RWPE2 (cell line): Measurements from ENCODE around the gene RAB44.

Experiments used
- ATAC-seq: fragments of 200-7000 bp; cut with Tn5 transposase; 3 replicates; pipeline ENCODE4 v1.9.1; 2021; ENCODE audit warnings: low read depth
- DNase-seq: peaks from one replicate; pipeline ENCODE4 v3.0.0-alpha.2; 2020; ENCODE audit warnings: low spot score
- H3K27ac ChIP-seq: fragments of 450-650 bp; 2 replicates; pipeline ENCODE4 v1.5.1; 2017; ENCODE audit warnings: mild to moderate bottlenecking; ENCODE audit not compliant: poor library complexity, severe bottlenecking
- H3K27me3 ChIP-seq: fragments of 250-450 bp; sonication (Bioruptor Pico); 2 replicates; pipeline ENCODE4 v1.5.1; 2021; ENCODE audit warnings: mild to moderate bottlenecking, moderate library complexity; ENCODE audit not compliant: insufficient read depth, poor library complexity, severe bottlenecking
- H3K36me3 ChIP-seq: fragments of 250-450 bp; sonication (Bioruptor Pico); 2 replicates; pipeline ENCODE4 v1.5.1; 2020; ENCODE audit warnings: low read depth, mild to moderate bottlenecking, moderate library complexity
- H3K4me1 ChIP-seq: fragments of 250-450 bp; sonication (Bioruptor Pico); 2 replicates; pipeline ENCODE4 v1.5.1; 2021; ENCODE audit warnings: mild to moderate bottlenecking, moderate library complexity; ENCODE audit not compliant: insufficient read depth, poor library complexity, severe bottlenecking
- H3K4me3 ChIP-seq: fragments of 250-450 bp; sonication (Bioruptor Pico); 2 replicates; pipeline ENCODE4 v1.5.1; 2021; ENCODE audit warnings: mild to moderate bottlenecking, moderate library complexity; ENCODE audit not compliant: severe bottlenecking
- H3K9me3 ChIP-seq: fragments of 250-450 bp; sonication (Bioruptor Pico); 2 replicates; pipeline ENCODE4 v1.5.1; 2021; ENCODE audit warnings: mild to moderate bottlenecking, moderate library complexity; ENCODE audit not compliant: severe bottlenecking
- CTCF ChIP-seq: fragments of 450-650 bp; IDR thresholded peaks from one replicate; pipeline ENCODE4 v1.5.1; 2017; ENCODE audit warnings: mild to moderate bottlenecking, moderate library complexity; ENCODE audit not compliant: poor library complexity, severe bottlenecking

RAB44 gene

GRCh38 chr6:36686668-36687513 is 10.7 kb upstream of the RAB44 start:
- Histone ChIP-seq H3K9me3 (no peaks in the 10 kb centered on the region), H3K27ac (peak overlapping the region; percentile 95), H3K4me1 (peaks cover 16% of the 10 kb centered on the region), H3K4me3 (no peak overlapping the region), H3K27me3 (no peaks in the 10 kb centered on the region), H3K36me3 (peaks cover 55% of the 10 kb centered on the region)
- no peak for ATAC-seq
- no peak for TF ChIP-seq CTCF
- no peak for DNase-seq

- TF ChIP-seq CTCF: no peak
- Histone ChIP-seq H3K9me3 (no peaks in the 10 kb centered on the region), H3K27me3 (no peaks in the 10 kb centered on the region), H3K4me3 (no peak overlapping the region), H3K4me1 (peaks cover 3% of the 10 kb centered on the region), H3K27ac (no peak overlapping the region), H3K36me3 (peaks cover 45% of the 10 kb centered on the region)
- no peak for DNase-seq
- ATAC-seq: peak; percentile 10; the same call in 2 of the 3 replicates
Measured at GRCh38 chr6:36688063-36688738, 9.4 kb upstream of the RAB44 start.

- Histone ChIP-seq H3K27me3 (no peaks in the 10 kb centered on the region), H3K4me1 (no peaks in the 10 kb centered on the region), H3K4me3 (no peak overlapping the region), H3K9me3 (no peaks in the 10 kb centered on the region), H3K27ac (no peak overlapping the region), H3K36me3 (peaks cover 40% of the 10 kb centered on the region)
- DNase-seq (no peak), ATAC-seq (peak; percentile 15; the same call in 1 of the 3 replicates)
- no peak for TF ChIP-seq CTCF
Measured at GRCh38 chr6:36688739-36689075, 8.9 kb upstream of the RAB44 start.

GRCh38 chr6:36691011-36691410 is 6.6 kb upstream of the RAB44 start:
- DNase-seq: no peak
- no peaks in the 10 kb centered on the region for H3K4me1 ChIP-seq
- no peak overlapping the region for H3K27ac ChIP-seq
- no peaks in the 10 kb centered on the region for H3K9me3 ChIP-seq
- no peak overlapping the region for H3K4me3 ChIP-seq
- H3K27me3 ChIP-seq: no peaks in the 10 kb centered on the region
- peaks cover 17% of the 10 kb centered on the region for H3K36me3 ChIP-seq
- TF ChIP-seq CTCF: no peak
- no peak for ATAC-seq

GRCh38 chr6:36691612-36692011 is 6.0 kb upstream of the RAB44 start:
- H3K27ac ChIP-seq: no peak overlapping the region

More at GRCh38 chr6:36691612-36692011, 6.0 kb upstream of the RAB44 start:
- H3K36me3 ChIP-seq: peaks cover 11% of the 10 kb centered on the region
- no peaks in the 10 kb centered on the region for H3K27me3 ChIP-seq
- no peak for TF ChIP-seq CTCF
- H3K4me3 ChIP-seq: no peak overlapping the region
- no peaks in the 10 kb centered on the region for H3K4me1 ChIP-seq
- no peak for ATAC-seq
- no peak for DNase-seq
- H3K9me3 ChIP-seq: no peaks in the 10 kb centered on the region
